NCI-H2171 (cell line): ENCODE measurements around the gene TFCP2L1.

ENCODE experiments used
- DNase-seq: peaks from one replicate; lab custom pipeline; 2025; lab: John Stamatoyannopoulos, UW

The TFCP2L1 gene

GRCh38 chr2:121219866-121220265 lies 65.1 kb downstream of the TFCP2L1 start:
- no peak for DNase-seq

- DNase-seq = no peak
These were observed 66.5 kb downstream of the TFCP2L1 start for GRCh38 chr2:121218386-121218938.

- no peak for DNase-seq
These were observed 67.4 kb downstream of the TFCP2L1 start for GRCh38 chr2:121217627-121218026.

GRCh38 chr2:121214296-121214695 lies 70.7 kb downstream of the TFCP2L1 start:
- DNase-seq = no peak

GRCh38 chr2:121213386-121213785 lies 71.6 kb downstream of the TFCP2L1 start:
- no peak for DNase-seq

- DNase-seq = no peak
These were observed 72.2 kb downstream of the TFCP2L1 start for GRCh38 chr2:121212661-121213325.

GRCh38 chr2:121211689-121212151 lies 73.3 kb downstream of the TFCP2L1 start:
- DNase-seq = no peak

GRCh38 chr2:121211251-121211650 lies 73.8 kb downstream of the TFCP2L1 start:
- no peak for DNase-seq

- DNase-seq = no peak
These were observed 74.3 kb downstream of the TFCP2L1 start for GRCh38 chr2:121210691-121211090.

DNA sequence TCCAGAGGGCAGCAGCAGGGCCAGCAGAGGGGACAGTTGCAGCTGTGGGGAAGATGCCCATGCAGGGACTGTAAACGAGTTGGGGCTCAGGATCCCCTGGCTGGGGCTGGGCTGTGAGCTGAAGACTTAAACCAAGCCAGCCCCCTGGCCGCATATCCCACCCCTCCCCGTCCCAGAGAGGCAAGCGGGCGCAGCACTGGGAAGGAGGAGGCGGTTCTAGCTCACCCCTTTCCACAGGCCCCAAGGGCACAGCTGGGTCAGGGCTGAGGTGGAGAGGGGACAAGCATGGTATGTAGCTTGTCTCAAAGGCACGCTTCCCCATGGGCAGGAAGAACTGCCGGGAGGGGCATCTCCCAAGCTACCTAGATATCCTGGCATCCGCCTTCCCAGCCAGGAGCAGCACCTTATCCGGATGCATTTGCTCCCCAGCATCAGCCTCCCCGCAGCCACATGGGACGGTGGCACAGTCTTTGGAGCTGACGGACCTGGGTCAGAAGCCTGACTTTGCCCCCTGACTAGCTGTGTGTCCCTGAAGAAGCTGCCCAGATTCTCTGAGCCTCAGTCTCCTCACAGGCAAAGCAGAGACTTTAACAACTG lies 75.9 kb downstream of the TFCP2L1 start:
- no peak for DNase-seq

DNA sequence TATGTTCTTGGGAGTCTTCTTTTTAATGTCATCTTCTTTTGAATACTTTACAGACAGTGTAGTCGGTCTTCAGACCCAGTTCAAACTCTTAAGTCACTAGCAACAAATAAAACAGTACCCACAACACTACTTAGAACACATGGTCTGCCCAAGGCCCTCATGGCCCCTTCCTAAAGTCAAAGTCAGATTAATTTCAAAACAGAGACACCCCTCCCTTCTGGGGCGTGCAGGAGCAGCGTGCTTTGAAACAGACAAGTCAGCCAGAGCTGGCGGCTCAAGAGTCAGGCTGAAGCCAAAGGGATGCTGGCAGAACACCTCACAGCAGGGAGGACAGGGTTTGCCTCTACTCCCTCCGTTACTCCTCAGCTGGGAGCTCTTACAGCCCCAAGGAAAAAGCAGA lies 77.5 kb downstream of the TFCP2L1 start:
- DNase-seq = no peak

DNA sequence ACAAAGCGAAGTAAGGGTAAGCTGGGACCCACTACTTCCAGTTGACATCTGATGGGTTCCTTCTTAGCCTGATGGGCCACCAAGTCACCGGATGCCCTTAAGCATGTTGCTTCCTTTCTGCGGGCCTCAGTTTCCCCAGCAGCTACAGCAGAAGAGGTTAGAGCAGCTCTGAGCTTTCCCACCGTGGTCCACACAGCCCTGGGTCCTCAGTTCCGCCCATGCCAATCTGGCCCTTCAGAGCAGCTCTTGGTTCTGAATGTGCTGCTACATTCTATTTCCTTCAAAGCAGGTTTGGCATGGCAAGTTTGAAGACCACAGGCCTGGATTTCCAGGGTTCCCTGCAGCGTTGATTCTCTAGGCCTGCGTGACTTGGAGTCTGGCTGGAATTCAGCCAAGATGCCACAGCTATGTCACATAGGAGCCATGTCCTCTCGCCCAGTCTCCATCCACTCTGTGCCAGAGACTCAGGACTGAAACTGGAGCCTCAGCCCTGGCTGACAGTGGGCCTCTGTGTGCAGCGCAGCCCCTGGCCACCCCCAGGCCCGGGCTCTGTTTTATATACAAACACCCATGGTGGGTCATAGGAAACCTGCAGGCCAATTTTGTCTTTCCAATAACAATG lies 79.6 kb downstream of the TFCP2L1 start:
- DNase-seq = no peak

DNA sequence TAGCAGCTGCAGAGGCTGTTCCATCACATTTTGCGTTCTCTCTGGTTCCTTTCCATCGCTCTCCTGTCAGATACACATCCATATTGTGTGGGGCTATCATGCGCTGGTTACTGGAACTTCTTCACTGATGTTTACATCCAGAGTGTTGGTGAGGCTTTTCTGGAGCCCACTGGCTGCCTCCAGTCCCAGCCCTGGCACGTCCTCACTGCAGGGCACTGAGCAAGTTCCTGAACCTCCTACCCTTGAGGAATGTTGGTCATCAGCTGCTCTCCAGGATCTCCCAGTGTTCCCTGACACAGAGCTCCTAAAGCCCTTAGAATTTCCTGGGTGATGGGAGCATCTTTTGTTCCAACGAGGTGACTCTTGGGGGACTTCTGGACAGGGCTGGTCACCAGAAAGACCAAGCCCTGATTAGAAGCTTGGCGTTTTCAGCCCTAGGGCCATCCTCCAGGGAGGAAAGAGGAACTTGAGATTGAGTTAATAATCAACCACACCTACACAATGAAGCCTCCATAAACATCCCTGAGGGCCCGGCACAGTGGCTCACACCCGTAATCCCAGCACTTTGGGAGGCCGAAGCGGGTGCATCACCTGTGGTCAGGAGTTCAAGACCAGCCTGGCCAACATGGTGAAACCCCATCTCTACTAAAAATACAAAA lies 81.3 kb downstream of the TFCP2L1 start:
- no peak for DNase-seq

- no peak for DNase-seq
These were observed 82.3 kb downstream of the TFCP2L1 start for GRCh38 chr2:121202541-121203310.

- DNase-seq = no peak
These were observed 83.2 kb downstream of the TFCP2L1 start for GRCh38 chr2:121201796-121202195.

DNA sequence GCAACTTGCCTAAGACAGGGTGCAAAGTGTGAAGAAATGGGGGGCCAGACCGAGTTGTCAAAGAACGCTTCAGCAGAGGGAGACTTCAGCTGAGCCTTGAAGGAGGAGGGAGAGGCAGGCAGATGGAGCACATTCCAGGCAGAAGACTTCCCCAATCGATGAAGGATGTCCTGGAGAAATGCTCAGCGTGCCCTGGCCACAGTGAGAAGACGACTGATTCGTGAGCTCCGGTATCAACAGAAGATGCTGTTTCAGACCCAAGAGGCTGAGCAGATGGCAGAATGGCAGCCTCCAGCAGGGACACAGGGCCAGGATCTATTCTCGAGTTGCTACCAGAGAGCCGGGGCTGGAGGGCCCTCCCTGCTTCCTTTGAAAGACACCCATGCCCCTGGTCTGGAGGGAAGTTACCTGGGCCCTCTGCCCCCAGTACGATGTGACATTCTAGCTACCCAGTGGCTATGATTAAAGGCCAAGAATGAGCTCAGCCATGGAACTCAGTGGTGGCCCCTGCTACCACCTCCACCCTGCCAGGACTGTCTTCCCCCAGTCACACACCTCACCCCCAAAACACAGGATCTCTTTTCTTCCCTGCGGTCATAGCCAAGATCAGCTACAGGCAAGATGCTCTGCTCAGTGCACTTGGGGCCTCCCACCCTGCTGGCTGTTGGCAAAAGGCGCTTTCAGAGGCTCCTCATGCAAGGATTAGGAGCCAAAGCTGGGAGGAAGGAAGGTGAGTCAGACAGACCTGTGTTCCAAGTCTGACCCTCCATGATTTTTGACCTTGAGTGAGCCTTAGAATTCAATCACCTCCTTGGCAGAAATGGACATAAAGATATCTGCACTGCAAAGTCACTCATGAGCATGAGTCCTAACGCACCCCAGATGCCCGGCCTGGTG lies 84.3 kb downstream of the TFCP2L1 start:
- no peak for DNase-seq

DNA sequence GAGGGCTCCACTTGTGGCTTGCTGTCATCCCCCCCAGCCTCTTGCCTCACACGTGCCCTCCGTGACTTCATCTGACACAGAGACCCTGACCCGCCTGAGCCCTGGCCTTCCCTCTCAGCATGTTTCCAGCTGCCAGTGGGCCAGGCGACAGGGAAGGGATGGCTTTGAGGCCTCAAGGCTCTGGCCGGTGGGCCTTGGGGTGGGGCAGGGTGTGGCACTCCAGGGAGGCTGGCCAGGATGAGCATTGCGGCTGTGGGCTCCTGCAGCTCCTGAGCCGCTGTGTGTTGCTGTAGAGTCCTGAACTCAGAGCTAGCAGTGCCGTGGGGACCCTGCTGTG lies 85.0 kb downstream of the TFCP2L1 start:
- no peak for DNase-seq

DNA sequence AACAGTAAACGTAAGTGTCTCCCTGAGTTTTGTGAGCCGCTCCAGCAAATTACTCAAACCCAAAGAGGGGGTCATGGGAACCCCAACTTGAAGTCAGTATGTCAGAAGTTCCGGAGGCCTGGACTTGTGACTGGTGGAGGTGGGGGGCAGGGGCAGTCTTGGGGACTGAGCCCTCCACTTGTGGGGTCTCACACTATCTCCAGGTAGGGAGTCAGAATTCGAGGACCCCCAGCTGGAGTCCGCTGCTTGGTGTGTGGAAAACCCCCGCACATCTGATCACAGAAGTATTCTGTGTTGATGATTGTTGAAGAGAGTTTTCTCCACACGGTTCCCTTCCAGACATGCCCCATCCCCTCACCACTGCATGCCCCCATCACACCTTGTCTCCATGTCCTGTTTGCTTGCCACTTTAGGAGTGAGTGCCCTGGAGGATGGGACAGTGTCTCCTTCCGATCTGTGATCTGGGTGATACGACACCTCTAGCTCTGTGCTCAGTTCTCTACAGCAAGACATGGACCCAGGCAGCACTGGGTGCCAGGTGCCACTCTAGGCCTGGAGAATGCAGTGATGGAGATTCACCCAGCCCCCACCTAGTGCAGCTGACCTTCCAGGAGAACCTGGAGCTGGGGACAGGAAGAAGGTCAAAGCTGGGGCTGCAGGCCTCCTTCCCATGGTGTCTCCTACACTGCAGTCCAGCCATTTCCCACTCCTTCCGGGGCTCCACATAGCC lies 85.6 kb downstream of the TFCP2L1 start:
- DNase-seq = no peak

GRCh38 chr2:121197369-121198091 lies 87.5 kb downstream of the TFCP2L1 start:
- no peak for DNase-seq

DNA sequence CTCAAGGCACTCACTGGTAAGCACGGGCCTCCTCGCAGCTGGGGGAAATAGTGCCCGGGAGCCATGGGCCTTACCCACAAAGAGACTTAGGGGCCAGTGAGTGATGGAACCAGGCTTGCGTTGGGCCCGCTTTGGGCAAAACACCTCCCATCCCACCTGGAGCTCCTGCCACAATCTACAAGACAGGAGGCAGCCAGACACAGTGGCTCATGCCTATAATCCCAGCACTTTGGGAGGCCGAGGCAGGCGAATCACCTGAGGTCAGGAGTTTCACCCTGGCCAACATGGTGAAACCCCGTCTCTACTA lies 88.2 kb downstream of the TFCP2L1 start:
- no peak for DNase-seq
